T-helper 2 cell treated with Interferon-gamma antibody and Interleukin-4, amounts not matched to agents 5 μg/mL and 100 μg/mL, for 36 hours (primary cell): ENCODE data around the gene HSBP1.
A peak's percentile ranks its signal among the peaks of the same experiment; 100 is the strongest.

Experiments used
- DNase-seq: peaks from one replicate; pipeline ENCODE4 v3.0.0; 2021; ENCODE audit warnings: low spot score
- H3K27ac Mint-ChIP-seq: one replicate; pipeline ENCODE4 v1.8.0; 2021; ENCODE audit warnings: mild to moderate bottlenecking, mixed read lengths
- H3K27me3 Mint-ChIP-seq: one replicate; pipeline ENCODE4 v1.8.0; 2021; ENCODE audit warnings: low read depth, mixed read lengths
- H3K36me3 Mint-ChIP-seq: one replicate; pipeline ENCODE4 v1.8.0; 2021; ENCODE audit warnings: low read depth, mixed read lengths
- H3K4me1 Mint-ChIP-seq: one replicate; pipeline ENCODE4 v1.8.0; 2021; ENCODE audit warnings: low read depth, mixed read lengths
- H3K4me3 Mint-ChIP-seq: one replicate; pipeline ENCODE4 v1.8.0; 2022; ENCODE audit warnings: mild to moderate bottlenecking, moderate library complexity, mixed read lengths
- H3K9me3 Mint-ChIP-seq: one replicate; pipeline ENCODE4 v1.8.0; 2021; ENCODE audit warnings: mixed read lengths

Gene HSBP1

DNA sequence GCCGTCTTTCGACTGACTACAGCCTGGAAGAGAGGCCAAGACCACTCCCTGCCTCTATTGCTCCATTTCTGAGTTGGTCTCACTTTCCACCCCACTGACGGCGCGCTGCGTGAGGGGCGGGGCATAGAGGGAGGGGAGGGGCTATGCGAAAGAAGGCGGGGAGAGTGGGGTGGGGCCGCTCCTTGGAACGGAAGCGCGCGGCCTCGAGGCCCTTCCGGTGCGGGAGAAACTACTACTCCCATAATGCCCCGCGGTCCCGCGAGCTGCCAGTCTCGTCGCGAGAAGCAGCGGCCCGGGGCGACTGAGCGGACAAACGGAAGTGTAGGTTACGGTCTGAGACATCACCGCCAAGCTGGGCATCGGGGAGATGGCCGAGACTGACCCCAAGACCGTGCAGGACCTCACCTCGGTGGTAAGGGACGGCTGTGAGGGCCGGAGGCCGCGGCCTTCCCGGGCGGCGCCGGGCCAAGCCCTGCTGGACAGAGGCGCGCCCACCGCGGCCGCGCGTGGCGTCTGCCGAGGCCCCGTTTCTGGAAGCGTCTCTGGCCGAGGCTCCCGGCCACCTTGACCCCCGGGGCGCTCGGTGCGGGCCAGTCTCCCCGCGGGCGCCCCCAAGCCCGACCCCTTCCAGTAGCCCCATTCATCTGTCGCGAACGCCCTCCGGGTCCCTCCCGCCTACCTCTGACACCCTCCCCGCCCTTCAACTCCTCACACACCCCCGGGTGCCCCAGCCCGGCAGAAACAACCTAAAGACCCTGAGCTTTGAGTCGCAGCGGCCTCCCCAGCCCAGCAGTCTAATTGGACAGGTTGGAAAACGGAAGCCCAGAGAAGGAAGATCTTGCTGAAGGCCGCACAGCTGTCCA lies at the start of gene HSBP1:
HSBP1 (plus strand) TSS at position 269 of the 863 bp plus-strand sequence; CDS start at position 368, 99 bp downstream.
- peak; percentile 91 for DNase-seq
- Mint-ChIP-seq H3K9me3 (no peaks in the 10 kb centered on the region), H3K27ac (peak within 1 kb of the TSS; percentile 92), H3K4me3 (peak within 1 kb of the TSS; percentile 98), H3K27me3 (peaks cover 5% of the 10 kb centered on the region), H3K4me1 (peaks cover 29% of the 10 kb centered on the region), H3K36me3 (peaks cover 36% of the 10 kb centered on the region)

GRCh38 chr16:83762141-83762991 lies 45.4 kb upstream of the HSBP1 start:
- Mint-ChIP-seq H3K4me1 (no peaks in the 10 kb centered on the region), H3K4me3 (no peak overlapping the region), H3K36me3 (no peaks in the 10 kb centered on the region), H3K27ac (no peak overlapping the region), H3K9me3 (peaks cover 6% of the 10 kb centered on the region), H3K27me3 (no peaks in the 10 kb centered on the region)
- no peak for DNase-seq

- no peak for DNase-seq
- Mint-ChIP-seq H3K27ac (no peak overlapping the region), H3K4me3 (no peak overlapping the region), H3K27me3 (peaks cover 1% of the 10 kb centered on the region), H3K36me3 (no peaks in the 10 kb centered on the region), H3K9me3 (peaks cover 6% of the 10 kb centered on the region), H3K4me1 (no peaks in the 10 kb centered on the region)
These were observed 44.8 kb upstream of the HSBP1 start for GRCh38 chr16:83762992-83763358.

- H3K27ac Mint-ChIP-seq = no peak overlapping the region
These were observed 38.8 kb upstream of the HSBP1 start for GRCh38 chr16:83768986-83769385.

DNA sequence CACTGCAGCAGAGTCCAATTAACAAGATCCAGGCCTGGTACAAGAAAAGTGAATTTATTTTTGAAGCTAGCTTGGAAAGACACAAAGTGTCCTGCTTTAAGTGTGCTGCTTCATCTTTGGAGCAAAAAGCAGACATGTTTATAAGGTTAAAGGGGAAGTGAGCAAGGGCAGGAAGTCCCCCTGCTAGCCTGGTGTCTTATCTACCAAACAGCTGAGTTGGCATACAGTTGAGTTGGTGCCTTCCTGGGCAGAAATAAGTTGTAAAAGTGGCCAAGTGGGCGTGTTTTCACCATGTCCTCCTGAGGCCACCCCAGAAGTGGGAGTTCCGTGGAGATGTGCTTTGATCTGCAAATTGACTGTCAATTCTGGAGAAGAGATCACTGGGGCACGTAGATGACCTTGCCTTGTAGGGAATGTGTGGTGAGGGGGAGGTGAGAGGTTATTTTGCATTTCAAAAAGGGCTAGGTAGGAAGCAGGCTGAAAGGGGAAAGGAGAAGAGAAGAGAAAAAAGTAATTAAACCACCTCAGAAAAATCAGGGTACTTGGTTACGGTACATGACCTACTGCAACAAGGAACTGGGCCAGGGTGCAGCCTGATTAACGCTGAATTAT lies 38.3 kb upstream of the HSBP1 start:
- H3K4me3 Mint-ChIP-seq = no peak overlapping the region
- H3K27me3 Mint-ChIP-seq = peaks cover 6% of the 10 kb centered on the region
- no peak overlapping the region for H3K27ac Mint-ChIP-seq
- H3K36me3 Mint-ChIP-seq = no peaks in the 10 kb centered on the region
- no peak for DNase-seq
- H3K9me3 Mint-ChIP-seq = no peaks in the 10 kb centered on the region
- peaks cover 3% of the 10 kb centered on the region for H3K4me1 Mint-ChIP-seq

More at GRCh38 chr16:83768986-83769385, 38.8 kb upstream of the HSBP1 start:
- H3K36me3 Mint-ChIP-seq = no peaks in the 10 kb centered on the region
- peaks cover 3% of the 10 kb centered on the region for H3K4me1 Mint-ChIP-seq
- H3K9me3 Mint-ChIP-seq = no peaks in the 10 kb centered on the region
- peaks cover 6% of the 10 kb centered on the region for H3K27me3 Mint-ChIP-seq
- no peak overlapping the region for H3K4me3 Mint-ChIP-seq
- no peak for DNase-seq

GRCh38 chr16:83771306-83771942 lies 36.4 kb upstream of the HSBP1 start:
- Mint-ChIP-seq H3K36me3 (no peaks in the 10 kb centered on the region), H3K4me3 (no peak overlapping the region), H3K27ac (no peak overlapping the region), H3K27me3 (peaks cover 6% of the 10 kb centered on the region), H3K4me1 (peaks cover 3% of the 10 kb centered on the region), H3K9me3 (no peaks in the 10 kb centered on the region)
- no peak for DNase-seq

DNA sequence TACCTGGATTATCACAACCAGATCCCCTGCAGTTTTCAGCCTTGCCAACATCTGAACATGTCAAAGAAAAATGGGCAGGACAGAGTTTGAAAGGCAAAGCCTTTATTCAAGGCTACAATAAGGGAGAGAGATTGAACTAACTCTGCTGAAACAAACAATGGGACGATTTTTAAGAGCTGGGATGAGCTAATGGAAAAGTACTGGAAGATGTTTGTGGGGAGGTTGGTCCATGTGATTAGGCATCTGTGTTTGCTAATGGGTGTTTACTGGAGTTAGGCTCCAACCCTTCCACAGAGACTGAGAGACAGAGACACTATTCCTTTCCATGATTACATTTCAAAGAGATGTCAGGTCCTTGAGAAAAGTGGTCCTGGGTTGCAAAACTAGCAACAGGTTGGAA lies 35.0 kb upstream of the HSBP1 start:
- H3K4me3 Mint-ChIP-seq = no peak overlapping the region
- no peaks in the 10 kb centered on the region for H3K9me3 Mint-ChIP-seq
- no peaks in the 10 kb centered on the region for H3K36me3 Mint-ChIP-seq
- H3K4me1 Mint-ChIP-seq = peaks cover 3% of the 10 kb centered on the region
- H3K27ac Mint-ChIP-seq = no peak overlapping the region
- H3K27me3 Mint-ChIP-seq = peaks cover 5% of the 10 kb centered on the region
- DNase-seq = no peak

- DNase-seq = no peak
- Mint-ChIP-seq H3K9me3 (no peaks in the 10 kb centered on the region), H3K4me1 (peaks cover 3% of the 10 kb centered on the region), H3K4me3 (no peak overlapping the region), H3K36me3 (no peaks in the 10 kb centered on the region), H3K27ac (no peak overlapping the region), H3K27me3 (peaks cover 9% of the 10 kb centered on the region)
These were observed 33.7 kb upstream of the HSBP1 start for GRCh38 chr16:83774066-83774465.

GRCh38 chr16:83776944-83777343 lies 30.8 kb upstream of the HSBP1 start:
- H3K4me3 Mint-ChIP-seq = no peak overlapping the region
- no peak overlapping the region for H3K27ac Mint-ChIP-seq
- no peak for DNase-seq
- H3K9me3 Mint-ChIP-seq = no peaks in the 10 kb centered on the region
- no peaks in the 10 kb centered on the region for H3K36me3 Mint-ChIP-seq
- H3K27me3 Mint-ChIP-seq = peaks cover 7% of the 10 kb centered on the region
- H3K4me1 Mint-ChIP-seq = no peaks in the 10 kb centered on the region

- Mint-ChIP-seq H3K27ac (no peak overlapping the region), H3K4me3 (no peak overlapping the region), H3K27me3 (peaks cover 13% of the 10 kb centered on the region), H3K4me1 (no peaks in the 10 kb centered on the region), H3K36me3 (no peaks in the 10 kb centered on the region), H3K9me3 (no peaks in the 10 kb centered on the region)
- no peak for DNase-seq
These were observed 27.9 kb upstream of the HSBP1 start for GRCh38 chr16:83779886-83780285.

GRCh38 chr16:83785455-83785854 lies 22.3 kb upstream of the HSBP1 start:
- H3K9me3 Mint-ChIP-seq = no peaks in the 10 kb centered on the region
- H3K4me3 Mint-ChIP-seq = no peak overlapping the region
- DNase-seq = no peak
- H3K27ac Mint-ChIP-seq = no peak overlapping the region
- peaks cover 9% of the 10 kb centered on the region for H3K27me3 Mint-ChIP-seq
- H3K36me3 Mint-ChIP-seq = no peaks in the 10 kb centered on the region
- H3K4me1 Mint-ChIP-seq = no peaks in the 10 kb centered on the region

GRCh38 chr16:83789642-83790401 lies 18.0 kb upstream of the HSBP1 start:
- no peak for DNase-seq
- H3K27me3 Mint-ChIP-seq = peaks cover 6% of the 10 kb centered on the region
- H3K27ac Mint-ChIP-seq = no peak overlapping the region
- no peak overlapping the region for H3K4me3 Mint-ChIP-seq
- no peaks in the 10 kb centered on the region for H3K9me3 Mint-ChIP-seq
- H3K4me1 Mint-ChIP-seq = peaks cover 6% of the 10 kb centered on the region
- H3K36me3 Mint-ChIP-seq = no peaks in the 10 kb centered on the region

DNA sequence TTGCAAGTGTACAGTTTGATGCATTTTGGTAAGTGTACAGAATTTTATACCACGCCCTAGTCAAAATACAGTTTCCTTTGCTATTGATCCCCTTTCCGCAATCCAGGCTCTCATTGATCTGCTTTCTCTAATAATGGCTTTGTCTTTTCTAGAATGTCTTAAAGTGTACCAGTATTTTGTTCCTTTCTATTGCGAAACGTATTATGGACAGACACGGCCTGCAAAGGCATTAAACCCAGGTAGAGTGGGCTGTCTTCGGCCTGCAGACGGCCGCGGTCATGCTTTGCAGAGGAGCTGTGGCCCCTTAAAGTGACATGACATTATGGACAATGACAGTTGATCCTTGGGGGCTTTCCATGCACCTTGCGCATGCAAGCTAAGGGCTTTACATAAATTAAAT lies 15.9 kb upstream of the HSBP1 start:
- Mint-ChIP-seq H3K9me3 (no peaks in the 10 kb centered on the region), H3K4me1 (peaks cover 6% of the 10 kb centered on the region), H3K27ac (no peak overlapping the region), H3K27me3 (peaks cover 6% of the 10 kb centered on the region), H3K4me3 (no peak overlapping the region), H3K36me3 (no peaks in the 10 kb centered on the region)
- no peak for DNase-seq
